Mesenchymal stem cell (in vitro differentiated cells and primary cell): ENCODE results near the gene KCNK5.

Experiments
- DNase-seq: peaks from one replicate; pipeline ENCODE4 v3.0.0-alpha.2; 2013
- H2AFZ ChIP-seq: one replicate; pipeline ENCODE4 v1.6.1; 2013; ENCODE audit warnings: low read depth, mild to moderate bottlenecking, control low read depth, inconsistent platforms, low read length, moderate library complexity
- H2AK5ac ChIP-seq: 2 replicates; pipeline ENCODE4 v1.6.1; 2013; ENCODE audit warnings: low read length, moderate library complexity, mild to moderate bottlenecking, inconsistent platforms; ENCODE audit not compliant: severe bottlenecking
- H2BK120ac ChIP-seq: one replicate; pipeline ENCODE4 v1.6.1; 2013; ENCODE audit warnings: low read depth, mild to moderate bottlenecking, inconsistent platforms, low read length, moderate library complexity
- H2BK12ac ChIP-seq, 2 experiments: one replicate each; pipeline ENCODE4 v1.6.1; 2013; ENCODE audit warnings: inconsistent platforms in 2 of 2, low read length in 2 of 2, mild to moderate bottlenecking in 2 of 2, moderate library complexity in 2 of 2, control low read depth in 1 of 2
- H2BK15ac ChIP-seq: one replicate; pipeline ENCODE4 v1.6.1; 2013; ENCODE audit warnings: mild to moderate bottlenecking, low read depth, inconsistent platforms; ENCODE audit not compliant: poor library complexity, severe bottlenecking
- H2BK5ac ChIP-seq: 2 replicates; pipeline ENCODE4 v1.6.1; 2013; ENCODE audit warnings: low read depth, mild to moderate bottlenecking, low read length, control low read depth, inconsistent platforms; ENCODE audit not compliant: poor library complexity, severe bottlenecking
- H3K14ac ChIP-seq, 2 experiments: one replicate each; pipeline ENCODE4 v1.6.1; 2013; ENCODE audit warnings: inconsistent platforms in 2 of 2, low read length in 2 of 2, control low read depth in 1 of 2, mild to moderate bottlenecking in 1 of 2, moderate library complexity in 1 of 2
- H3K18ac ChIP-seq, 2 experiments: one replicate each; pipeline ENCODE4 v1.6.1; 2013; ENCODE audit warnings: inconsistent platforms in 2 of 2, low read length in 2 of 2, control low read depth in 1 of 2, low read depth in 1 of 2, mild to moderate bottlenecking in 1 of 2
- H3K23ac ChIP-seq, 2 experiments: one replicate each; pipeline ENCODE4 v1.6.1; 2013; ENCODE audit warnings: inconsistent platforms in 2 of 2, low read length in 2 of 2, mild to moderate bottlenecking in 2 of 2, moderate library complexity in 2 of 2, control low read depth in 1 of 2
- H3K27ac ChIP-seq: 2 replicates; pipeline ENCODE4 v1.5.1; 2013; ENCODE audit warnings: mild to moderate bottlenecking, moderate library complexity, low read length, control low read depth, inconsistent platforms; ENCODE audit not compliant: poor library complexity, severe bottlenecking
- H3K27me3 ChIP-seq, 2 experiments: 2 replicates each; pipeline versions ENCODE4 v1.6.1 to v1.7.0; 2013; ENCODE audit warnings: low read length in 2 of 2, mild to moderate bottlenecking in 2 of 2, moderate library complexity in 2 of 2, control low read depth in 1 of 2, inconsistent platforms in 1 of 2; ENCODE audit not compliant: control insufficient read depth in 1 of 2, insufficient read depth in 1 of 2
- H3K36me3 ChIP-seq, 2 experiments: 2 replicates each; pipeline versions ENCODE4 v1.6.1 to v1.7.0; 2013; ENCODE audit warnings: low read length in 2 of 2, control low read depth in 1 of 2, inconsistent platforms in 1 of 2, low read depth in 1 of 2, mild to moderate bottlenecking in 1 of 2; ENCODE audit not compliant: insufficient read depth in 2 of 2, control insufficient read depth in 1 of 2
- H3K4ac ChIP-seq, 2 experiments: one replicate each; pipeline ENCODE4 v1.6.1; 2013; ENCODE audit warnings: inconsistent platforms in 2 of 2, low read length in 2 of 2, mild to moderate bottlenecking in 2 of 2, moderate library complexity in 2 of 2, control low read depth in 1 of 2, low read depth in 1 of 2
- H3K4me1 ChIP-seq: 2 replicates; pipeline ENCODE4 v1.6.1; 2013; ENCODE audit warnings: low read depth, low read length, control low read depth; ENCODE audit not compliant: control insufficient read depth, insufficient read depth
- H3K4me2 ChIP-seq: 2 replicates; pipeline ENCODE4 v1.6.1; 2013; ENCODE audit warnings: low read length, mild to moderate bottlenecking, inconsistent platforms; ENCODE audit not compliant: poor library complexity, severe bottlenecking
- H3K4me3 ChIP-seq, 2 experiments: 2 replicates each; pipeline versions ENCODE4 v1.5.1 to v1.7.0; 2013; ENCODE audit warnings: low read length in 2 of 2, mild to moderate bottlenecking in 2 of 2, control low read depth in 1 of 2, low read depth in 1 of 2; ENCODE audit not compliant: insufficient read depth in 1 of 2
- H3K79me1 ChIP-seq: replicated peaks from 2 replicates; pipeline ENCODE4 v1.6.1; 2013; ENCODE audit warnings: mild to moderate bottlenecking, control low read depth, low read length, inconsistent platforms; ENCODE audit not compliant: poor library complexity, severe bottlenecking
- H3K9ac ChIP-seq: 2 replicates; pipeline ENCODE4 v1.7.0; 2013; ENCODE audit warnings: mild to moderate bottlenecking, low read length, moderate library complexity
- H3K9me3 ChIP-seq: 2 replicates; pipeline ENCODE4 v1.7.0; 2013; ENCODE audit warnings: mild to moderate bottlenecking, low read length; ENCODE audit not compliant: control insufficient read depth
- H4K8ac ChIP-seq: one replicate; pipeline ENCODE4 v1.6.1; 2013; ENCODE audit warnings: inconsistent platforms, mild to moderate bottlenecking, low read length, moderate library complexity
- H4K91ac ChIP-seq: one replicate; pipeline ENCODE4 v1.6.1; 2013; ENCODE audit warnings: mild to moderate bottlenecking, low read length, inconsistent platforms
- WGBS: methylation state at CpG from one replicate; pipeline ENCODE4 v1.1.7; 2013; ENCODE audit warnings: mixed read lengths; 5-methylcytosine and 5-hydroxymethylcytosine counted together

Gene KCNK5

DNA sequence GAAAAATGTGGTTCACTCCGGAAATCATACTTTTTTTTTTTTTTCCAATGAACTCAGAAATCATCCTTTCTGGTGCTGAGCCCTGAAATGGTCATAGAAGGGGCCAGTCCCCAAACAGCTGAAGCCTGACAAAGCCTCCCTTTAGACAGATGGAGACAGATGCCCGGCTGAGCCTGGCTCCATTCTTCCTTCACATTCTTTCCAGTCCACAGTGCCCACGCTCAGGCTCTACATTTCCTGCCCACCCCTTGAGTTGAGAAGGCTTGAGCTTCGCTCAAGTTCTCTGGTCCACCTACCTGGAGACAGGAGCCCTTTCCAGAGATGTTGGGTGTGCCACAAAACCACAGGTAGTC is 41.2 kb downstream of the KCNK5 start:
- no peak overlapping the region for H3K4me3 ChIP-seq
- H3K4me1 ChIP-seq: no peaks in the 10 kb centered on the region
- no peaks in the 10 kb centered on the region for H3K36me3 ChIP-seq
- WGBS: 90% methylated on average over 4 of the region's 4 CpGs
- H4K8ac ChIP-seq: no peak overlapping the region
- H2BK15ac ChIP-seq: no peak overlapping the region
- no peak for DNase-seq
- no peak overlapping the region for H3K4ac ChIP-seq
- peaks cover 0 to 6% of the 10 kb centered on the region in 2 experiments for H3K27me3 ChIP-seq
- H2AFZ ChIP-seq: no peak overlapping the region
- H2BK5ac ChIP-seq: no peak overlapping the region
- no peak overlapping the region for H3K27ac ChIP-seq
- no peak overlapping the region for H3K18ac ChIP-seq
- H3K23ac ChIP-seq: no peak overlapping the region
- H3K9me3 ChIP-seq: no peaks in the 10 kb centered on the region
- no peak overlapping the region for H3K4me2 ChIP-seq
- H3K79me1 ChIP-seq: no peaks in the 10 kb centered on the region
- no peak overlapping the region for H4K91ac ChIP-seq
- H3K9ac ChIP-seq: no peak overlapping the region
- H3K14ac ChIP-seq: no peak overlapping the region
- H2BK120ac ChIP-seq: no peak overlapping the region
- H2AK5ac ChIP-seq: no peak overlapping the region
- H2BK12ac ChIP-seq: no peak overlapping the region

DNA sequence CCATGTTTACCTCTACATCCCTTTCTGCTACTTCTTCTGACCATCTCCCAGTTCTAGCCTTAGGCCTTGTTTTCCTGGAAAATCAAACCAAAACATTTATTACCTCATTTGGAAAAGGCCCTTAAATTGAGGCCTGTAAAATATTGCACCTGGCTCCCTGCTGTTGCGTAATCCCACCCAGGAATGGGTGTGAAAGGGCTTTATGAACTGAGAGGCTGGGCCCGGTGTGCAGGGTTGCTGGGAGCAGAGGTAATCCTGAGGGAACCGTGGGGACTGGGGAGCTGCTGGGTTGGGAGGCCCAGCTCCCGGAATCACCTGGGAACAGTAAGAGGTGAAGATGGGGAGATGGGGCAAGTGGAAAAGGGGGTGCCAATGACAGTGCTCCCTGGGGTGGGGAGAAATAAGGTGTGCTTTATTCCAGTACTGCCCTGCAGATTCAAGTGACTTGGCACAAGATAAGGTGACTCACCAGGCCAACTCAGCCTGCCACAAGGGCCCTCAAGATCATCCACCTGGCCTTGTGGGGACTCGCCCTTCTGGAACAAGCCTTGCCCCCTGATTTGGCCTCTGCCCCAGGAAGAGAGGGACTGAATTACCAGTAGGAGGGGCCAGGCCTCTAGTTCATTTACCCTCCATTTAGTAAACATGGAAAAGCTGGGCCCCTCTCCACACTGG is 44.2 kb downstream of the KCNK5 start:
- no peak overlapping the region for H2BK12ac ChIP-seq
- no peak overlapping the region for H3K4ac ChIP-seq
- no peaks in the 10 kb centered on the region for H3K4me1 ChIP-seq
- H3K18ac ChIP-seq: no peak overlapping the region
- no peak overlapping the region for H2BK120ac ChIP-seq
- no peak overlapping the region for H2BK15ac ChIP-seq
- no peak overlapping the region for H3K14ac ChIP-seq
- no peak overlapping the region for H4K91ac ChIP-seq
- no peak overlapping the region for H2AK5ac ChIP-seq
- H3K27me3 ChIP-seq: peaks cover 0 to 6% of the 10 kb centered on the region in 2 experiments
- no peak overlapping the region for H3K9ac ChIP-seq
- H3K4me3 ChIP-seq: no peak overlapping the region
- H3K9me3 ChIP-seq: no peaks in the 10 kb centered on the region
- H2BK5ac ChIP-seq: no peak overlapping the region
- no peak for DNase-seq
- 79% methylated on average over 5 of the region's 5 CpGs for whole genome bisulfite sequencing
- no peak overlapping the region for H3K4me2 ChIP-seq
- H3K79me1 ChIP-seq: no peaks in the 10 kb centered on the region
- no peak overlapping the region for H3K27ac ChIP-seq
- no peak overlapping the region for H4K8ac ChIP-seq
- H3K36me3 ChIP-seq: no peaks in the 10 kb centered on the region
- no peak overlapping the region for H3K23ac ChIP-seq
- no peak overlapping the region for H2AFZ ChIP-seq

GRCh38 chr6:39182604-39183003 is 46.7 kb downstream of the KCNK5 start:
- no peak overlapping the region for H3K14ac ChIP-seq
- H4K8ac ChIP-seq: no peak overlapping the region
- H3K36me3 ChIP-seq: no peaks in the 10 kb centered on the region
- no peak overlapping the region for H2AFZ ChIP-seq
- H3K9me3 ChIP-seq: peaks cover 7% of the 10 kb centered on the region
- H3K79me1 ChIP-seq: no peaks in the 10 kb centered on the region
- no peak overlapping the region for H2BK120ac ChIP-seq
- WGBS: 64% methylated on average over 3 of the region's 3 CpGs
- no peak overlapping the region for H3K4me2 ChIP-seq
- no peak overlapping the region for H4K91ac ChIP-seq
- no peak overlapping the region for H3K23ac ChIP-seq
- no peak overlapping the region for H2BK12ac ChIP-seq
- no peaks in the 10 kb centered on the region for H3K27me3 ChIP-seq
- no peak overlapping the region for H3K18ac ChIP-seq
- DNase-seq: no peak
- no peak overlapping the region for H3K9ac ChIP-seq
- no peak overlapping the region for H2AK5ac ChIP-seq
- no peak overlapping the region for H3K4me3 ChIP-seq
- H3K4me1 ChIP-seq: no peaks in the 10 kb centered on the region
- H3K27ac ChIP-seq: no peak overlapping the region
- H2BK15ac ChIP-seq: no peak overlapping the region
- no peak overlapping the region for H2BK5ac ChIP-seq
- H3K4ac ChIP-seq: no peak overlapping the region

- H3K9ac ChIP-seq: no peak overlapping the region
- H3K9me3 ChIP-seq: peaks cover 15% of the 10 kb centered on the region
- 72% methylated on average over 4 of the region's 4 CpGs for WGBS
Observed at GRCh38 chr6:39181826-39182225, 47.4 kb downstream of the KCNK5 start.

More at GRCh38 chr6:39181826-39182225, 47.4 kb downstream of the KCNK5 start:
- Histone ChIP-seq H2AFZ (no peak overlapping the region), H3K23ac (no peak overlapping the region), H3K4ac (no peak overlapping the region), H4K8ac (no peak overlapping the region), H3K79me1 (no peaks in the 10 kb centered on the region), H2BK12ac (no peak overlapping the region), H3K27me3 (no peaks in the 10 kb centered on the region), H3K18ac (no peak overlapping the region), H3K4me1 (no peaks in the 10 kb centered on the region), H2BK5ac (no peak overlapping the region), H2BK15ac (no peak overlapping the region), H2BK120ac (no peak overlapping the region), H3K4me2 (no peak overlapping the region), H3K4me3 (no peak overlapping the region), H2AK5ac (no peak overlapping the region), H3K27ac (no peak overlapping the region), H3K14ac (no peak overlapping the region), H3K36me3 (no peaks in the 10 kb centered on the region), H4K91ac (no peak overlapping the region)
- DNase-seq: no peak
